Left forelimb (tissue), 1 donor: ENCODE measurements around the gene ACSS2.
A peak's percentile ranks its signal among the peaks of the same experiment; 100 is the strongest.

Experiments
- DNase-seq: peaks from one replicate; pipeline ENCODE4 v3.0.0-alpha.2; 2018; ENCODE audit warnings: low spot score

Gene ACSS2, protein sequence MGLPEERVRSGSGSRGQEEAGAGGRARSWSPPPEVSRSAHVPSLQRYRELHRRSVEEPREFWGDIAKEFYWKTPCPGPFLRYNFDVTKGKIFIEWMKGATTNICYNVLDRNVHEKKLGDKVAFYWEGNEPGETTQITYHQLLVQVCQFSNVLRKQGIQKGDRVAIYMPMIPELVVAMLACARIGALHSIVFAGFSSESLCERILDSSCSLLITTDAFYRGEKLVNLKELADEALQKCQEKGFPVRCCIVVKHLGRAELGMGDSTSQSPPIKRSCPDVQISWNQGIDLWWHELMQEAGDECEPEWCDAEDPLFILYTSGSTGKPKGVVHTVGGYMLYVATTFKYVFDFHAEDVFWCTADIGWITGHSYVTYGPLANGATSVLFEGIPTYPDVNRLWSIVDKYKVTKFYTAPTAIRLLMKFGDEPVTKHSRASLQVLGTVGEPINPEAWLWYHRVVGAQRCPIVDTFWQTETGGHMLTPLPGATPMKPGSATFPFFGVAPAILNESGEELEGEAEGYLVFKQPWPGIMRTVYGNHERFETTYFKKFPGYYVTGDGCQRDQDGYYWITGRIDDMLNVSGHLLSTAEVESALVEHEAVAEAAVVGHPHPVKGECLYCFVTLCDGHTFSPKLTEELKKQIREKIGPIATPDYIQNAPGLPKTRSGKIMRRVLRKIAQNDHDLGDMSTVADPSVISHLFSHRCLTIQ

DNA sequence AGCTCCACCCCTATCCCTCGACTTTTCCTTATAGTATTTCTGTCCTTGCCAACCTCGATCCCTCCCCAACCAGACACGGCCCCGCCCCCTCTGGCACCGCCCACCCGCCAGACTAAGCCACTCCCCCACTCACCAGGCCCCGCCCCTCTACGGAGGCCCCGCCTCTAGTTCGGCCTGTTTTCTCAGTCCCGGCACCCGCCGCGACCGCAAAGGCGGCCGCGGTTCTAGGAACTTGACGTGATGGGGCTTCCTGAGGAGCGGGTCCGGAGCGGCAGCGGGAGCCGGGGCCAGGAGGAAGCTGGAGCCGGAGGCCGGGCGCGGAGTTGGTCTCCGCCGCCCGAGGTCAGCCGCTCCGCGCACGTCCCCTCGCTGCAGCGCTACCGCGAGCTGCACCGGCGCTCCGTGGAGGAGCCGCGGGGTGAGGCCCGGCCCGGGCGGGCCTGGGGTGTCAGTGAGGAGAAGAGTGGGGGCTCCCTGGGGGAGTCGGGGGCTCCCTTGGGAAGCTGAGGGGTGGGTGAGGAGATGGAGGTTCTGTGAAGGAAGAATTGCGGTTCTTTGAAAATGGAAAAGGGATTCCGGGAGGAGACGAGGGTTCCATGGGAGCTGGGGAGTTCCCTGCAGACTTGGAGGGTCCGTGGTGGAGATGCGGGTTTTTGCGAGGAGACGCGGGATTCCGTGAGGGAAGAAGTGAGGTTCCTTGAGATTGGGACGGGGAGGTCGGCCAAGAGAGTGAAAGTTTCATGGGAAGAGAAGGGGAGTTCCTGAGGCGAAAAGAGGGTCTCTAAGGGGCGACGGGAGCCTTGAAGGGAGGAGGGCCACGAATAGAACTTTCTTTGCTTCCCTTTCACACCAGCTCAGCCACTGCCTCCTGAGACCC, at the start of gene ACSS2:
TSS of gene ACSS2 (plus strand) at position 207 of the 877 bp plus-strand sequence. CDS start at position 241, 34 bp downstream.
- DNase-seq: no peak

DNA sequence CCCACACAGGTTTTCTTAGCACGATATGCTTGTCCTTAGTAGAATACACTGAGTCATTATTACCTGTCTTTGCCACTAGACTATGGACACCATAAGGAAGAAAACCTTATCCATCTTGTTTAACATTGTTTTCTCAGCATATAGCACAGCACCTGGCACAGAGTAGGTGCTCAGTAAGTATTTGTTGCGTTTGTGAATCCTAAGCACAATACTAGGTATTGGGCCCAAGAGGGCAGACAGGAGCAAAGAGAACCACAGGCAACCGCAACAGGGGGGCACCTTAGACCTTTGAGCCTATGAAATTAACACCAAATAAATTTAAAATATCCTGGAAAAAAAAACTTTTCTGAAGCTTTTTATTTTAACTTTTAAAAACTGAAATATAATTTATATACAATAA, 47.2 kb upstream of the ACSS2 start:
- DNase-seq: no peak

DNA sequence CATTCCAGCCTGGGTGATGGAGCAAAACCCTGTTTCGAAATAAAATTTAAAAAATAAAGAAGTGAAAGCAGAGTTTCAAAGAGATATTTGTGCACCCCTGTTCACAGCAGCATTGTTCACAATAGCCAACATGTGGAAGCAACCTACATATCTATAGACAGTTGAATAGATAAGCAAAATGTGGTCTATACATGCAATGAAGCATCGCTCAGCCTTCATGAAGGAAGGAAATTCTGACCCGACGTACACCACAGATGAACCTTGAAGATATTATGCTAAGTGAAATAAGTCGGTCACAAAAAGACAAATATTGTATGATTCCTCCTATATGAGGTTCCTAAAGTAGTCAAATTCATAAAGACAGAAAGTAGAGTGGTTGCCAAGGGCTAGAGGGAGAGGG, 44.5 kb upstream of the ACSS2 start:
- no peak for DNase-seq

DNA sequence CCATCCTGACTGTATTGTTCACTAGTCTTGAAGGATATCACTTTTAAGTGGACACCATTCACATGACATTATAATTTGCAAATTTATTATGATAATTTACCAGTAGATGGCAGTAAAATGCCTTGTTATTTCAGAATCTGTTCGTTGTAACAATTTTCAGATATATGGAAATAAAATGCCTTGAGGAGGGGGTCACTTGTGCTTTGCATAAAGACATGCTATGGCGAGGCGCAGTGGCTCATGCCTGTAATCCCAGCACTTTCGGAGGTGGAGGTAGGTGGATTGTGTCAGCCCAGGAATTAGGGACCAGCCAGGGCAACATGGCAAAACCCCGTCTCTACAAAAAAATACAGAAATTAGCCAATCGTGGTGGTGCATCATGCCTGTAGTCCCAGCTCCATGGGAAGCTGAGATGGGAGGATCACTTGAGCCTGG, 41.9 kb upstream of the ACSS2 start:
- no peak for DNase-seq

DNA sequence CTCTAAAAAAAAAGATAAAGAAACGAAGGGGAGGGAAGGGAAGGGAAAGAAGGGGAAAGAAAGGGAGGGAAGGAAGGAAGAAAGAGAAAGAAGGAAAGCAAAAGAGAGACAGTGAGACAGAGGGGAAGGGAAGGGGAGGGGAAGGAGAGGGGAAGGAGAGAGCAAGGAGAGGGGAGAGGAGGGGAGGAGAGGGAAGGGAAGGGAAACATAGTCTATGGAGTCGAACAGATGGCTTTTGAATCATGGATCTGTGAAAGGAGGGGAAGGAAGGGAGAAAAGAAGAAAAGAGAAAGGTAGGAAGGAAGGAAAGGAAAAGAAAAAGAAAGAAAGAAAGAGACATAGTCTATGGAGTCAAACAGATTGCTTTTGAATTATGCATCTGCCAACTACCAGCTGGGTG, 34.3 kb upstream of the ACSS2 start:
- no peak for DNase-seq

DNA sequence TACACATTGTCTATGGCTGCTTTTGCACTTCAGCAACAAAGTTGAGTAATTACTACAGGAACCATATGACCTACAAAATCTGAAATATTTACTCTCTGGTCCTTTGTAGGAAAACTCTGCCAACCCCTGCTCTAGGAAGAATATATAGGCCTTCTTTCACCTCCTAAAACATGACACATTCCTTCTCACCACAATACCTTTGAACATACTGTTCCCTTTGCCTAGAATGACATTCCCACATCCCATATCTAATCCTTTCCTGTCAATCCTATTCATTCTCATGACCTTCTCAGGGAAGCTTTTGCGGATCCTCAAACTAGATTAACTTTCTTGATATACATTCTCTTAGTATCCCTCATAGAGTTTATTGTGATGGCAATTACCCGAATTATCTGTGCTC, 33.0 kb upstream of the ACSS2 start:
- no peak for DNase-seq

DNA sequence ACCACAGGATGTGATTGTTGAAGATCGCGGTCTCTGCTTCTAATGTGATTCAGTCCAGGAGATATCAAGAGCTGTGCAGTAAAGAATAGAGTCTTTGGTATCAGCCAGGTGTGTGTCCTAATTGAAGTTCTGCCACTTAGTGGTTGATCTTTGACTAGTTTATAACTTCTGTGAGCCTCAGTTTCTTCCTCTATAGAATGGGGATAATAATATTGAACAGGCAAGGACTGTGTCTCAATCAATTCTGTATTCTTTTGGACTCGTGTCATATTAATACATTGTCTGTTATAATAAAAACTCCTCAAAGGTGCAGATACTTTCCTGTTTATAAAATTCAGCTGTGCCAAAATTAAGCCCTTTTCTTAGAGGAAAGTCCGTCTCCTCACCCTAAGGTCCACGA, 27.8 kb upstream of the ACSS2 start:
- no peak for DNase-seq

DNA sequence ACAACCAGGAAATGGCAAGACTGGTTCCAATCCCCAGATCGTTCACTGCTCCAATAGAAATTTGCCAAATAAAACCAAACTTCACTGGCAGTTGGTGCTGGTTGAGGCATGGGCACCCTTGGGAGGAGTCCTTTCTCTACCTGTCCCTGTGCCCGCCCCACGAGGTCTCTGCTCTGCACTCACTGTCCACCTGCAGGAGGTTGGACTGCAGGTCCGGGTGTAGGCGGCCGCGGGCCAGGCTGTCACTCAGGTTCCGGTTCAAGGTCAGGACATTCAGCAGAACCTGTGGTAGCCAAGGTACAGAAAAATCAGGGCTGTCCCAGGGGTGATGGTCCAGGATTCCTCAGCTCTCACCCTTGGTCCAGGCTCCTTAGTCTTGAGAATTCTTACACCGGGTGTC, 26.6 kb upstream of the ACSS2 start:
- DNase-seq: no peak

DNA sequence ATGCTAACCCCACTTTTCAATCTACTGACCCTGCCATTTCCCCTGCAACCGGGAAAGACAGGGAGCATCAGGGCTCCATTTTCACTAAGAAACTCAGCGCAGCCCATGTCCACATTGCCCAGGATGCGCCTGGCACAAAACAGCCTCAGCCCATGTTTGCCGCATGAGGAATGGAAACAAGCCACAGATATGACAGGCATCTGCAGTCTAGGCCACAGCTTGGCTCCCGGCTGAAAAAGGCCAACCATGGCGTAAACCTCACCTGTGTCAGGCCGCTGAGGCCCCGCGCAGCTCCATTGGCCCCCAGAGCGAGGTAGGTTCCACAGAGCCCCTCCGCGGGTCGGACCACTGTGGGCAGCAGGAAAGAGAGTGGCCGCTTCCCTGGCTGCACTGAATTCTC, 25.4 kb upstream of the ACSS2 start:
- DNase-seq: no peak

DNA sequence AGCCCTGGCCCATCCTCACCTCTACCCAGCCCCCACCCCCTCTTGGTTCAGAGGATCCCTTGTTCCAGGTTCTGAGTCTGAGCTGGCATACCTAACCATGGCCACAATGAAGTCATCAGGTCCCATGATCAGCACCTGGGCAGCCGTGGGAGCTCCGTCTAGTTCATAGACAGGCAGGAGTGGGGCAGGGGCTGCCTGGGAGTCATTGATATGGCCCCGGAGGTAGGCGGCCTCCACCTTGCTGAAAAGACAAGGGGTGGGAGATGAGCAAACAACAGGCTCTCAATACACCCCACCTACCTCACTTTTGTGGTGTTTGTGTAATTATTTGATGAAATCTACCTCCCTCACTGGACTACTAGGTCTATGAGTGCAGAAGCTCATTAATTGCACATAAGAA, 24.1 kb upstream of the ACSS2 start:
- DNase-seq: no peak

DNA sequence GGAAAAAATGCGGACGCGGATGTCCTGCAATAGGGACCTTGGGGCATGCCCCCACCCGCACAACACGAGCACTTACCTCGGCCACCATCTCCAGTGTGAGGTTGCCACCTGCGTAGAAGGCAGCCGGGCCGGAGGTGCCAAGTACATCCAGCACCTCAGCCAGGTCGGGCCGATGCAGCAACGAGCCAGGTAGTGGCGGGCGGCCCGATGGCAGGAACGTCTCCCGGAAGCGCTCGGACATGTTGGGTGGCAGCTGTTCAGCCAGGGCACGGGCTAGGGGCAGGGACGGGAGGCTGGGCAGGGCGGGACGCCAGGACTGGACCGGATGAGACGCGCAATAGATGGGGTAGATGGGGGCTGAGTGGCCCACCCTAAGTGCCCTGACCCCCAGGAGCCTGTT, 17.0 kb upstream of the ACSS2 start:
- no peak for DNase-seq

DNA sequence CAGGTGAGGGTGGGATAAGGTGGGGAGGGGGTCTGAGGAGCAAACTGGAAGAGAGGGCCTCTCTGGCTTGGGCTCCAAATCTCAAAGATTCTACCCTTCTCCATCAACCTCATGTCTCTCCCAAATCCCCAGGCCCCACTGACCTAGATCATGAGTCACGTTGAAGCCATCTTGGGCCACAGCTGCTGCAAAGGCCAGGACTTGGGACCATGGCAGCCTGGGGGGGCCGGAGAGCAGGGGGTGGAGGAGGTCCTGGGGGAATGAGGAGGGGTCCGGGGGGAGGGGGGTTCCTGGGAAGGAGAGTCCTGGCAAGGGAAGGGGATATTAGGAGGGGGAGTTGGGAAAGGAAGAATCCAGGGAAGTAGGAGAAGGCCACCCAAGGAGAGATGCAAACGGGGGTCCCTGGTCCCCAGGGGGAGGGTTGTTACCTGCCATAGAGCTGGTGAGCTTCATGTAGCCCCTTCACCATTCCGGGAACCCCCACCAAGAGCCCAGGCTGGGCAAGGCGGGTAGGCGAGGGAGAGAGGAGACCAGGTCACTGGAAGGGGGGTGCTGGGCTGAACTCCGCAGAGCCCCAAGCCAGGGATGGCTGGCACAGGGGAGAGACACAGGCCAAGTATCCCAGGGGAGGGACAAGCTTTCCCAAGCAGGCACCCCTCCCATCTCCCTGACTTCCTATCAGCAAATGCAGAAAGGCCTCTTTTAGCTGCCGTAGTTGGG, 16.4 kb upstream of the ACSS2 start:
- DNase-seq: no peak

DNA sequence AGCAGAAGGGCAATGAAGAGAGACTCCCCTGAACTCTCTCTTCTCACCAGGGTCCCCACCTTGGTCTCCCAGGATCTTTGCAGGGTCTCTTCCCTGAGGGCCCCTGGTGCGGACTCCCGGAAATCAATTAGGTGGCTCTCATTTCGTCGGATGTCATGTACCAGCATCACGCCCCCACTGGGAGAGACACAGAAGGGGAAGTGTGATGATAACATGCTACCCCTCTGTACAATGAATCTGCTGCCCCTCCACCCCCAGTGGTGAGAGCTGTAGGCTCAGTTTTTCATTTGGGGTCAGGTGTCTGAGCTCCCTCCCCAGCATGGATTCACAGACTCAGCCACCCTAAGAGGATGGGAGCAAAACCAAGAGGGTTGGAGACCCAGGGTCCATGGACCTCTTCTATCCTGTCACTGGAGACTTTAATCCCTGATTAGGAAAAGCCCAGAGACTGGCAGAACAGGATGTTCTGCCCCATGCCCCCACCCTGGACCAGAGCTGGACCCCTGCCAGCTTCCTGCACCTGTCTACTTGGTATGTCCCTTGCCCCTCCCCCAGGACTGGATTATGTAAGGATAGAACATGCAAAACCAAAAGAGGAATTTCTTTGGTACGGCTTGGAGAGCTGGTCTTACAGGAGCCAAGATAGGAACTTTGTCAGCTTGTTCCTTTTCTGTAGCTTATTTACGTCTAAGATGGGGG, 14.9 kb upstream of the ACSS2 start:
- DNase-seq: no peak

DNA sequence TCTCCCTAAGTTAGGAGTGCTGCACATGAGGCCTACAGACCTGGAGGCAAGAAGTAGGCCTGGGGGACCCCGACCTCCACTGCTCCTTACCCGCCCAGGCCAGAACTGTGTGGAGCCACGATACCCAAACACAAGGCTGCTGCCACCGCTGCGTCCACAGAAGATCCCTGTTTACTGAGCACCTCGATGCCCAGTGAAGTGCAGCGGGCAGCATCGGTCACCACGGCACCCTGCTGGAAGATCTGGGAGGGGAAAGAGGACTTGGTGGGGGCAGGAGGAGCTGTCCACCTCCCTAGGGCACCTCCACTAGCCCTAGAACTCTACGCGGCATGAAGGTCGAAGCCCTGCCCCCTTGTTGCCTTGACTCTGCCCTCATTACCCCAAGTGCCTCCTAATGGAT, 13.7 kb upstream of the ACSS2 start:
- DNase-seq: no peak

DNA sequence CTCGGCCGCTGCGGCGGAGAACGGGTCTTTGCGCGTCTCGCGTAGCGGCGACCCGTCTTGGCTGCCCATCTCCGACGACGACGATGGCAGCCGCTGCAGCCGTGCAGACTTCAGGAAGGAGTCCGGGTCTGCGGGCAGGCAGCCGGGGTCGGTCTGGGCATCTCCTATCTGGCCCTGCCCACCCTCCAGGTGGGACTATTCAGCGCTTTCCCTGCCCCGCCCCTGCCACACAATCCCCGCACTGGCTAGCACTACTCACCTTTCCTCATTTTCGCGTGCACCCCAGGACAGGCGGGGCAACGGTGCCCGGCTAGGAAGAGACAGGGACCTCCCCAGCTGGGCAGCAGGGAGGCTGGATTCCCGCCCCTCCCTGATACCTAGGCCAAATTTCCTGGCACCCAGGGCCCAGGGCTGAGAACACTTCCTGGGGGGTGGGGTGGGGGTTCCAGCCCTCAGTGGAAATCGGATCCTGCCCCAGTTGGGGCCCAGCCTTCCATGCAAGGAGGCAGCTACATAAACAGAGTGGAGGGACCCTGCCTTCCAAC, 12.9 kb upstream of the ACSS2 start:
- no peak for DNase-seq

DNA sequence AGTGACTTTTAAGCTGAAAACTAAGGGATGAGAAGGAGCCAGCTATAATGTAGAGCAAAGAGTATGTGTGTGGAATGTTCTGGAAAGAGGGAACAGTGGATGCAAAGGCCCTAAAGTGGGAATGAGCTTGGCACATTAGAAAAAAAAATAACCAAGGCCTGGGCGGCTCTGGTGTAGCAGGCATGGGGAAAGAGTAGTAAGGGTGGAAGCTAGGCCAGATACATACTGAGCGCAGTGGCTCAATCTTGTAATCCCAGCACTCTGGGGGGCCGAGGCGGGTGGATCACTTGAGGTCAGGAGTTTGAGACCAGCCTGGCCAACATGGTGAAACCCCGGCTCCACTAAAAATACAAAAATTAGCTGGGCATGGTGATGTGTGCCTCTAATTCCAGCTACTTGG, 12.2 kb upstream of the ACSS2 start:
- DNase-seq: no peak

DNA sequence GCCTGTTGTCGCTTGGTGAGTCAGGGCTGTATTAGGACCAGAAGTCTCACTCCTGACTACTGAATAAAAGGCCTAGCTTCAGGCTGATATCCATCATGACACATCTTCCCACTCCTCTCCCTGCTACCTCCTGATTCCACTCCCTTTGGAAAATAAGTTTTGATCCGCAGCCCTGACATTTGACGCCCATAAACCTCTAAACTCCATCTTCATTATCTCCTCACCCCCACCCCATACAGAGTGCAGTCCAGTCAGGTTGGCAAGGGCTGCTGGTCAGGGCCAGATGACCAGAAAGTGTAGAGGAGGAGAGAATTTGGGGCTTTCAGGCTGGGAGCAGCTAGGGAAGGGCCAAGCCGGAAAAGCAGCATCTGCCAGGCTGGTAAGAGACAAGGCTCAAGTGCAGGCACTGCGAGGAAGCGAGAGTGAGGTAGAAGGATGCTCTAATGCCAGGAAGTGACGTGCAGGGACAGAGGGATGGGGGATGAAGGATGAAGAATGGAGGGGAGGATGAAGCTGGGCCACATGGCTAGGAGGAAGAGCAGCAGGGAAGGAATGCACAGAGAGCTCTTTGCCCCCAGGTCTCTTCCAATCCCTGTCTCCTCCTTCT, 5.0 kb upstream of the ACSS2 start:
- no peak for DNase-seq

DNA sequence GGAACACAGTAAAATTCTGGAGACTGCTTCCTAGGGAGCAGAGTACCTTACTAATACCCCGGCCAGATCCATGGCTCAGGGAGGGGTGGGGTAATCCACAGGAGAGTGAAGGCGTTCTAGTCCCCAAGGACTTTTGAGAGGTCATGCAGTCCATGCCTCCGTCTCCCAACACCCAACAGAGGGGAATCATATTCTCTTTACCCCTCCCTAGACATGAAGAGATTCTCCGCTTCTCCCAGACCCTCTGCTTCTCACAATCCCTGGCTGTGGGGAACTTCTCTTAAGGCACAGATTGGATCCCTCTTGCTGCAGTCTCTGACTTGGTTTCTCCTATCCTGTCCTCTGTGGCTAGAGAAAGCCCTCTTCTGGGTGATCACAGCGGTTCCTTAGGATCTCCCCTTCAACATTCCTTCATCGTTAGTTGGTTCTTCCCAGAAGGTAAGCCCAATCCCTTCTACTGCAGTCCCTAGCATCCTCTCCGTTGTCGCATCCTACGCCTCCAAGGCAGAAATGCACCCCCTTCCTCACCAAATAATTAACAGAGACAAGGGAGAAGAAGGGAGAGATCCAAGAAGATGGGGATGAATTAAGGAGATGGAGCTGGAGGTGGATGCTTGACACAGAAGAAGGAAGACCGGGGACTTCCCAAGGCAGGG, 4.3 kb upstream of the ACSS2 start:
- no peak for DNase-seq

DNA sequence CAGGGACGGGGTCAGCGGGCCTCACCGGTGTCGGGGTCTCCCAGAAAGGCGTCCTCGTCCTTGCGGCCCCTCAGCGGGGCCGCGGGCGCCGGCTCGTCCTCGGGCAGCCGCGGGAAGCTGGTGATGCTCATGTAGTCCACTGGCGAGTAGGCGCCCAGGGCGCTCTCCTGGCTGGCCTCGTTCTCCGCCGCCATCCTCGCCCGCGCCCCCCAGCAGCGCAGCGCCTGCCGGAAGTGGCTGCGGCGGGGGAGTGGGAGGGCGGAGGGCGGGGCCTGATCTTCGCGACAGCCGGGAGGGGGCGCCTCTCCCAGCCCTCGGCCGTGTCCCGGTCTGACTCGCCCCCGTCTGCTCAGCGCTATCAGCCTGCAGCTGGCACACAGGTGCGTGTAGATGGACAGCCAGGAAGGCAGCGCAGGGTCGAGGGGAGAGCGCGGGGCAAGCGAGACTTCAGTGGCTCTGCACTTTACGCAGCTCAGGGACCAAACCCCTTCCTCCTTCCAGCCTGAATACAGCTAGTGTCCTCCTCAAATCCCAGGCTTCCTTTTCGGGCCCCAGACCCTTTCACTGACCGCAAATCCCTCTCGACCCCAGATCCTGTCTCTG, 3.7 kb upstream of the ACSS2 start, which contains the start of gene GGT7:
TSS of gene GGT7 (minus strand) at position 235 of the 603 bp plus-strand sequence. CDS start at position 194, 41 bp downstream.
- peak; percentile 85 for DNase-seq
